ENCODE data around the gene MYO1H. TPM values are rescaled to one million over a fixed set of nuclear protein-coding genes. Genes with fewer than 3 reads are reported as not detected.

MYO1H gene
- total RNA-seq, 1 donor from 2014 or later, result not detected

DNA sequence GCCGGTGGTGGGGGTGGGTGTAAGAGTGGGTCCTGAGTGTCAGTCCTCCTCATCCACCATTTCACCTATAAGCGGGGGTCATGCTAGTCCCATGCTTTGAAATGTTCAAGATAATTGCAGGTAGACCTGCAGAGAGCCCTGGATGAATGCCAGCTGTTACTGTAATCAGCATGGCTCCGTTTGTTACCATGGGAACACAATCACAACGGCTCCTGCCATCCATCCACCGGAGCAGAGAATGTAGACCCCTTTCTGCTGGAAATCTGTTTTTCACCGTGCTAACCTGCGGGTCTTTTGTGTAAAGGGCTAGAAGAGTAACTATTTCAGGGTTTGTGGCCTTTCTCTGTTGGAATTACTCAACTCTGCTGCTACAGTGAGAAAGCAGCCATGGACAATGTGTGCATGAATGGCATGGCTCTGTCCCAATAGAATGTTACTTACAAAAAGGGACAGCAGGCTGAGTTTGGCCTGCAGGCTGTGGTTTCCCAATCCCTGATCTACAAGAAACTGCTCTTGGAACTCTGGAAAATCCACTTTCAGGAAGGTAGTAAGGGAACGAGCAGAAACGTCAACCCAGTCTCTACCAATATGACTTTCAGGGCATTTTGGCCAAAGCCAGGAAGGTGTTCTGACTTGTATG, 93.3 kb downstream of the MYO1H start:
- no peak for DNase-seq (ENCODE audit: low spot score)
- intact Hi-C loops (cut with DNase I), result no loop called here

DNA sequence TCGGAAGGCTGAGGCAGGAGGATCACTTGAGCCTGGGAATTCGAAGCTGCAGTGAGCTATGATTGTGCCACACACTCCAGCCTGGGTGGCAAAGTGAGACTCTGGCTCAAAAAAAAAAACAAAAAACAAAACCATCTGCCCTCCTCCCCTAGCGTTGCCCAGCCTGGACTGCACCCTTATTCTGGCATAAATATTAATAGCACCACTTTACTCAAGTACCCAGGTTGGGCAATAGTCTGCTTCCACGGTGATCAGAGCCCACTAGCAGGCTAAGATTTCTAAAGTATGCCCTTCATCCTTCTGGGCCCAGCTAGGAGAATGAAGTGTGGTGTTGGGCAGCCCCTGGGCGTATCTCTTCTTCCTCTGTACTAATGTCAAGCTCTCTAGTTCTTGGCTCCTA, 96.1 kb downstream of the MYO1H start:
- intact Hi-C loops (cut with DNase I), result no loop called here
- DNase-seq (ENCODE audit: low spot score), result no peak

DNA sequence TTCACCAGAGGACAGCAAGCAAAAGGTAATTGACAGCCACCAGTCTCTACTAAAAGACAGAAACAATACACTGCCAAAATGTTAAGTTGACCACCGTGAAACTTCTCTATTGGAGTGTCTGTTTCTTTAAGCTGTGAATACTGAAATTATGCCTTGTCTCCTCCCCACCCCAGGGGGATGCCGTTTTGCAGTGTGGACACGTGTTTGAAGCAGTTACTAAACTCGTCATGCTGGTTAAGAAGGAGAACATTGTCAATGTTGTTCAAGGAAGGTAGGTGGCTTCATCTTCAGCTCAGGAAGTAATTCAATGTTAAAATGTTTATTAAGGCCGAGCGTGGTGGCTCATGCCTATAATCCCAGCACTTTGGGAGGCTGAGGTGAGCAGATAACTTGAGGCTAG, 96.6 kb downstream of the MYO1H start:
- intact Hi-C loops (cut with DNase I), result no loop called here
- DNase-seq (ENCODE audit: low spot score), result no peak

DNA sequence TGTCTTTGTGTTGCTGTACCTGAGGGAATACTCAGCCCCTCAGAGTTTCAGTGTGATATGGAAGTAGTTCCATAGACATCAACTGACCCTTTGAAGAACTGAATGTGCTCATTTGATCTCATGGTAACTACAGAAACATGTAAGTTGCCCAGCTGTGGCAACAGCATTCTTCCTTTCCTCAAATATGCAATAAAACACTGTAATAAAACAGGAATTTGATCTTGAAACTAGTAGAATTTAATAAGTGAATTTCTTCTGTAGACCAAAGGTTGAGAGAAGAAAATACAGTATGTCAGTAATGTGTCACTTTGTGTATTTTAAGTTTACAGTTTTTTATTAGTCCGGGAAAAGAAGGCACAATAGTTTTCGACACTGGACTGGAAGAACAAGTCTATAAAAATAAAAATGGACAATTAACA, 97.5 kb downstream of the MYO1H start:
- DNase-seq (ENCODE audit: low spot score), result no peak
- intact Hi-C loops (cut with DNase I), result no loop called here

DNA sequence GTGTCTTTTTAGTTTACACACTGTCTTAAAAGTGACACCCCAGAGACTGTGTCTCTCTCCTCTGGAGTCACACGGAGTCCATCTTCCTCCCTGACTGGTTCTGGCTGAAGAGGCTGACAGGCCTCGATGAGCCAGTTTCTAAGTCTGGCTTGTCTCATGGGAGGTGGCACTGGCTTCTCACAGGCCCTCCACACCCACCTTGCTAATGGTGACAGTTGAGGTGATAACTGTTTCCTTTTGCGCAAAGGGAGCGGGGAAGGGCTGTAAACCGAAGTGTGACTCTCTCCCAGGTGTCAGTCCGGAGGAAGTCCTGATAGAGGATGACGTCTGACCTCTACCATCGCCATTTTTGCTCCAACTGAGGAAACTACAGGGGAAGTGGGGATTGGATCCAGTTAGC, 99.2 kb downstream of the MYO1H start:
- intact Hi-C loops (cut with DNase I), result no loop called here
- DNase-seq (ENCODE audit: low spot score), result no peak

DNA sequence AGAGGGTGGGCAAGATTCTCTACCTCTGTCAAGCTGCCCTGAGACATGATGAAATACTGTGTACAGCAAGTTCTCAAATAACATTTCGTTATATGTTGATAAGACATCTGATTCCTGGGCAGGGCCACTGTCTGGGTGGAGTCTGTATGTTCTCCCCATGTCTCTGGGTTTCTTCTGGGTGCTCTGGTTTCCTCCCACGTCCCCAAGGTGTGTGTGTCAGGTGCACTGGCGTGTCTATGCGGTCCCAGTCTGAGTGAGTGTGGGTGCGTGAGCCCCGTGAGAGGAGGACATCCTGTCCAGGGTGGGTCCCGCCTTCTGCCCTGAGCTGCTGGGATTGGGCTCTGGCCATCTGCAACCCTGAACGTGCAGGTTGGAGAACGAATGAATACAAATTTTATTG, 99.8 kb downstream of the MYO1H start:
- intact Hi-C loops (cut with DNase I), result no loop called here
- DNase-seq (ENCODE audit: low spot score), result no peak

DNA sequence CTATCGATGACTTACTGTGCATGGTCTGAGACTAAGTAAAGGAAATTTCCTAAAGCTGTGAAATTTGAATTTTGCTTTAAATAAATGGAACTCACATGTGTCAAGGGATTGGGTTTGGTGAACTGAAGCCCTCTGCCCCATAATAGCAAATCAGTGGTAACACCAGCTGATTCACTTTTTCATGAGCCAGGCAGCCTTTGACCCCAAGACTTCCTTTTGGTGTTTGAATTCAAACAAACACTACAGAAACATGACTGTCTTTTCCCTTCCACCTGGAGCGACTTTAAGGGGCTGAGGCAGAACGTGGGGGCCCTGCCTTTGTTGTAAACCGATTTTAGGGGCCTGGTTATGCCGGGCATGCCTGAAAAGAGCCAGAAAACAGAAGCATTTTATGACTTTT, 100.6 kb downstream of the MYO1H start:
- no peak for DNase-seq (ENCODE audit: low spot score)
- intact Hi-C loops (cut with DNase I), result no loop called here

DNA sequence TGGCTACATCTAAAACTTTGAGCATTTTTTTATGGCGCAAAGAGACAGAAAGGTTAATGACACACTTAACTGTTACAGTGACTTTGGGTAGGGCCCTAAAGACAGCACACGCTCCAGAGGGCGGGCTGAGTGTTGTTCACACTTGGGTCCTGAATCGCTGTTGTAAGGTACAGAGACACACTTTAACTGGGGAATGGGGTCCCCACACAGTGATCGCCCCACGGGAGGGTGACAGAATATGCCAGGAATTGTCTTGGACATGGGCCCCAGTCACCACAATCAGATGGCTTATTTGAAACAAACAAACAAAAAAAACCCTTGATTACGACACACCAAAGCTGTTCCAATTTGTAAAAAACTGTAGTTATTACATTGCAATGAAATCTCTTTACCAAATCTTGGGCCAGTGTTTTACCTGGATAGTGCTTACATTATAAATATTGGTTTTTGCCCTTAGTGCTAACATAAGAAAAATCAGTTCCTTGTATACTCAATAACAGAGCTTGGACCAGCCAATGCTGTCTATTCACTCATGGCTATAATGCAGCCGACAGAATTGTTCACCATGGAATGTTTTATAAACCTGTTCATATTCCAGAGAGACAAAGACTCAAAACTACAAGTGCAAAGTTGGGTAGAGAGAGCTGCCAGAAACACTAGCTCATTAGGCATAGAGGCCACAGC, 101.1 kb downstream of the MYO1H start:
- intact Hi-C loops (cut with DNase I), result no loop called here
- DNase-seq (ENCODE audit: low spot score), result no peak

DNA sequence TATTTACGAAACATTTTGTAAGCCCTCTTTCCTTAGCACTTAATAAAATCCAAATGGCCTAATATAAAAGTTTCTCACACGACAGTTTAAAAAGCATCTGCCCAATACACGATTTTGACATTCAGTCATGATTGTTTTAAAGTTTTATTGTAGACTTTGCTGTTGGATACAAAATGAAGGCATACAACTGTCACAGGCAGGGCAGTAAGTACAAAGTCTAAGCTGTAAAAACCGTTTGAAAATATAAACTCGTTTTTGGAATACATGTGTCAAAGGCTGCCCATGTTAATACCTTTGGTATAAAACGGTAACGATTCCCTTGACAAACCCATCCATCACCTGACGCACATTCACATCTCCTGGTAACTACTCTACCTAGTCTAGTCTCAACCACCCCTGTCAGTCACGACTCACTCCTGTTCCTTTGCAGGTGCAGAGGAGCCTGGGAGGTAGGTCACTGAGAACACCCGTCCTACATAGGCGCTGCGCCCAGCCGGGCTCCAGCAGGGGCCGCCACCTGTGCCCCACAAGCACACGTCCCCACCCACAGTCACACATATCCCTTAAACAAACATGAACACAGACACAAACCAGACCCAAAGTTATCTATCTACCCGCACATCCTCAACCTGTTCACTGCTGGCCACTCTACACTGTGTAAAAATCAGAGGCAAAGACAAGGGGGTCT, 102.3 kb downstream of the MYO1H start:
- no peak for DNase-seq (ENCODE audit: low spot score)
- intact Hi-C loops (cut with DNase I), result no loop called here

DNA sequence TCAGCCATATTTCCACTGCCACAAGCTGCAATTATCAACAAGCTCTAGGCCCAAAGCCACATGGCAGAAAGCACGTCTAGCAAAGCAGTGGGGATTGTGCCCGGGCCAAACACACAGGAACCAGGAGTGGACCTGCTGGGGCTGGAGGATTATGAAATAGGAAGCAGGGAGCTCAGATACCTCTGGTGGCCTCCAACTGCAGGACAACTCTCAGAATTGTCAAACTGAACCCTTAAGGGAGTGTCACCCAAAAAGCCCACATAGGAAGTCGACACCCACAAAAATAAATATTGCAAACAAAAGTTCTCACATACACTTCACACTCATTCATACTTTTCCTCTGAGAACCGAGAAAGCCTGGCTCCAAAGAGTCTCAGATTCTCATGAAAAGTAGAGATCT, 103.3 kb downstream of the MYO1H start:
- intact Hi-C loops (cut with DNase I), result no loop called here
- DNase-seq (ENCODE audit: low spot score), result no peak

DNA sequence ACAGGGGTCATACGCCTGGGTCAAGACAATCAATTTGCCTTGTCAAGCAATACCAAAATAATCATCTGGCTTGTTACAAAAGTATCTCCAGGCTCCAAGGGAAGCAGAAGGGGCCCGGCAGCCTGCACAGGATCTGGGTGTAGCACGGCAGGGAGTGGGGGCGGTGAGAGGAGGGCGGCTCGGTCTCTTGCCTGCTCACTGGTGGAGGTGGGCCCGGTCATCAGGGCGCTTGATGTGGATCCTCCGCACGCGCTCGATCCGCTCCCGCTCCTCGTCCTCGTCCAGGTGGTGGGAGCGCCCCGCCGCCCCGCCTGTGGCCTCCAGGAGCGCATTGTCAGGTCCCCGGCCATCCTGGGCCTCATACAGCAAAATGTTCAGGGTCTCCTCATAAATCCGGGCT, 103.7 kb downstream of the MYO1H start:
- intact Hi-C loops (cut with DNase I), result no loop called here
- no peak for DNase-seq (ENCODE audit: low spot score)

DNA sequence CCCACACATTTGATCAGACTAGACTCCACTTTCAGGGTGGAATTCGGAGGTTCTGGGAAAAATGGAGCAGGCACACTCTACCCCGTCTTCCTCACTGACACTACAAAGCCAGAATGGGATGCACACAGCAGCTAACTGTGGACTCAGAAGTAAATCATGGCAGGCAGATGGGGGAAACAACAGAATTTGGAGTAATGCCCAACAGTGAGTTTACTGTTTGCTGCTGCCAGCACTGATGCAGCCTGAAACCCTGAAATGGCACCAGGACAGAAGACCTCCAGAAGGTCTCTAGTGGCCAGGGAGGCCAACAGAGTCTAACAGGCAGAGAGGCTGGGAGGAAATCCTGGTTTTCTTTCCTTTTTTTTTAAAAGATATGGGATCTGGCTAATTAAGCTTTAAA, 104.8 kb downstream of the MYO1H start:
- intact Hi-C loops (cut with DNase I), result no loop called here
- no peak for DNase-seq (ENCODE audit: low spot score)

DNA sequence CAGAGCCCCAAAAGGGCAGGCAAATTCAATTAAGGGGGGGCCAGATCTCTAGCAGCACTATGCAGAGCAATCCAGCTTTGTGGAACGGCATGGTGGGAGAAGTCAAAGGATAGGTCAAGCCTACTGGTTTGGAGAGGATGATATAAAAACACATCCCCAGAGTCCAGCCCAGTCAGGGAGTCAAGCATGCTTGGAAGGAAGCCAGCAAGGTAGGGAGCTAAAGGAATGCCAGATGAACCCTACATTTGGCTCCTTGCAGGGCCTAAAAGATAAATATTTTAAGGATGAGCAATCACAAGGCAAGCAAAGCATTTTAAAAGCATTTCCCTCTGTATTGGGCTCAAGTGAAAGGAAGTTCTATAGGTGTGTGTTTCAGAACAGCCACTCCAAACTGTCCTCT, 108.0 kb downstream of the MYO1H start:
- intact Hi-C loops (cut with DNase I), result no loop called here
- DNase-seq (ENCODE audit: low spot score), result no peak

DNA sequence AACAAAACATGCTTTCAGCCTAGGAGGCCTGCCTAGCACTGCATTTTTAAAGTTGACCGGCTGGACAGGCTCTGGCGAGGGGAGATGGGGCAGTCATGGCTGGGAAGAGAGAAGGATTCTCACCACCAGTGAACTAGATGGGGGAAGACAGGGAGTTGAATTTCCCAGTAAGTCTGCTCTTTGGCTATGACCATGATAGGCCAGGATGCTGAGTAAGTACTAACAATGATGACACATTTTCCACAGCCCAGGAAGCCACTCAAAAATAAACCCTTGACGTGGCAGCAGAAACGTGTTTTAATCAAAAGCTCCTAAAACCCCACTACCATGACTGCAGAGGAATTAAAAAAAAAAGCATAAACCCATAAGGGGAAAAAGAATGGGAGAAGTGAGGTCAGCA, 110.4 kb downstream of the MYO1H start:
- intact Hi-C loops (cut with DNase I), result no loop called here
- no peak for DNase-seq (ENCODE audit: low spot score)

DNA sequence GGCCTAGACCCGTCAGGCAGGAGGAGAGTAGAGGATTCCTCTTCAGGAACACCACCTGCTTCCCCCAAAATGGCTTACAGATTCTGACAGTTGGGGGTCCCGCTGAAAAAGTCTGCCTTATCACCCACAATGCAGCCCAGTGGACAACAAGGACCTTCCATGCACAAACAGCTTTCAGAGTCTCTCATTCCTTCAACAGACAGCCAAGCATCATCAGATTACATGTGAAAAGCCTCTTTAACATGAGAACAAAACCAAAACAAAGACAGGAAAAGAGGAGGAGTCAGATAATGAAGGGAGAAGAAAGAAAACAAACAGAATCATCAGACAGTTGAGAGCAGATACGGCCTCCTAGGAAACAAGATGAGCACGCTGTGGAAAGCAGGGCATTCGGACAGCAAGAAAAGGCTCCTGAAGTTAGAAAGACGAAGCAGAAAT, 111.1 kb downstream of the MYO1H start:
- intact Hi-C loops (cut with DNase I), result no loop called here
- no peak for DNase-seq (ENCODE audit: low spot score)

DNA sequence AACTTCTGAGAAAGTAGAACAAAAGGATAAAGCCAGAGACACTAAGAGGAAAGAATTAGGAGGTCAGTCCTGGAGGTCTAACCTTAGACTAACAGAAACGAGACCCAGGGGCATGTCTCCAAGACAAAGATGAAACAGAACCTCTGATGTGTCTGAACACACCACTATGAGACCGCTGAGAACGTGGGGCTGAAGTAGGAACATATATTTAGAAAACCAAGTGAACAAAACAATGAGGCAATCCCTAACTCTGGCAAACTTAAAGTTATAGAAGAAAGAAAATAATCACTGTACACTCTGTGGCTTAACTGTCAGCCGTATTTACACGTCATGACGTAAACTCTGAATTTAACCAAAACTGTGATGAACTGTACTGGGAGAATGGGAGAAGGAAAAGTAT, 111.5 kb downstream of the MYO1H start:
- intact Hi-C loops (cut with DNase I), result no loop called here
- DNase-seq (ENCODE audit: low spot score), result no peak

DNA sequence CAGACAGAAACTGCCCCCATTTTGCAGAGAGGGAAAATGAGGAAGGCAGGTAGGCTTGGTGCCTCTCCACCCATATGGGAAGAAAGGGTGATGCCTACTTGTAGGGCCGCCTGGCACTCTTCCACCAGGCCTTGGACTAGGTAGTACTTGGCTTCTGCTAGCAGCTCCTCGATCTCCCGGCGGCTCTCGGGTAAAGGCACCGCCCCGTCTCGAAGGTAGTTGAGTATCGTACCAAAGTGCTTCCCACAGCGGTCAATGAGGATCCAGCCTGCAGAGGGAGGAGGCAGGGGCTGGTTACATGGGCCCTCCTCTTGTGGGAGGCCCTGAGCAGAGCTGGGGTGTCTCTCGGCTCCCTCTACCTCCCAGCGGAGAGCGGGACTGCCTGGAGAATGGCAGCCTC, 112.8 kb downstream of the MYO1H start:
- intact Hi-C loops (cut with DNase I), result no loop called here
- no peak for DNase-seq (ENCODE audit: low spot score)

DNA sequence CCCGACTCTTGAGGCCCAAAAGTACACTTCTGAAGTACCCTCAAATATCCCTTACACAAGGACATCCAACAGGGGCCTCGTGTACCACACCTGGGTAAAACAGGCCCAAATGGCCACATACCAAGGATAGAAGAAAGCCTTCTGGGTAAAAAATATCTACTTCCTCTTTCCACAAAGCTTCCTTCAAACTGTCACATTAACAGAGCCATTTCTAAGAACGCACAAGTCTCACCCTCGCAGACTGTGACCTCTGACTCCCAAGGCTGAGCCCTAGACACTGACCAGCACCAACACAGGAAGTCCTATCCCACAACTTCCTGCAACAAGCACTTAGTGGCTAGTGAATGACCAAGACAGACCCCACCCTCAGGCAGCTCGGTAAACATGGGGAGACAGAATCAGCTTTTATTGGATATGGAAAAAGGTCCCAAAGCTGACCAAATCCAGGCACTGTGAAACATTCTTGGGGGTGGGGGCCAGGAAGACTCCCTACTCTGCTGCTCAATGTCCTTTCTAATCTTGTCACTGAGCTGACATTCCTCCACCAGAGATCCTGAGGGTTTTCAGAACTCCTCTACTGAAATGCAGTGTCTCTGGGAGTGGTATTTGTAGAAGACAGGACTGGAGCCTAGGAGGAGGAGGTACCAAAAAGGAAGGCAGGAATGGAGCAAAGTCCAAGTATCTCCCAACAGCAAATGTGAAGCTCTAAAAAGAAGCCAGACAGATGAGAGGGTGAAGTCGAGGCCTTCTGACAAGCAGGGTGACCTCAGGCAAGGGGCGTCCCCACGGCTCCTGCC, 113.5 kb downstream of the MYO1H start:
- DNase-seq (ENCODE audit: low spot score), result no peak
- intact Hi-C loops (cut with DNase I), result no loop called here

DNA sequence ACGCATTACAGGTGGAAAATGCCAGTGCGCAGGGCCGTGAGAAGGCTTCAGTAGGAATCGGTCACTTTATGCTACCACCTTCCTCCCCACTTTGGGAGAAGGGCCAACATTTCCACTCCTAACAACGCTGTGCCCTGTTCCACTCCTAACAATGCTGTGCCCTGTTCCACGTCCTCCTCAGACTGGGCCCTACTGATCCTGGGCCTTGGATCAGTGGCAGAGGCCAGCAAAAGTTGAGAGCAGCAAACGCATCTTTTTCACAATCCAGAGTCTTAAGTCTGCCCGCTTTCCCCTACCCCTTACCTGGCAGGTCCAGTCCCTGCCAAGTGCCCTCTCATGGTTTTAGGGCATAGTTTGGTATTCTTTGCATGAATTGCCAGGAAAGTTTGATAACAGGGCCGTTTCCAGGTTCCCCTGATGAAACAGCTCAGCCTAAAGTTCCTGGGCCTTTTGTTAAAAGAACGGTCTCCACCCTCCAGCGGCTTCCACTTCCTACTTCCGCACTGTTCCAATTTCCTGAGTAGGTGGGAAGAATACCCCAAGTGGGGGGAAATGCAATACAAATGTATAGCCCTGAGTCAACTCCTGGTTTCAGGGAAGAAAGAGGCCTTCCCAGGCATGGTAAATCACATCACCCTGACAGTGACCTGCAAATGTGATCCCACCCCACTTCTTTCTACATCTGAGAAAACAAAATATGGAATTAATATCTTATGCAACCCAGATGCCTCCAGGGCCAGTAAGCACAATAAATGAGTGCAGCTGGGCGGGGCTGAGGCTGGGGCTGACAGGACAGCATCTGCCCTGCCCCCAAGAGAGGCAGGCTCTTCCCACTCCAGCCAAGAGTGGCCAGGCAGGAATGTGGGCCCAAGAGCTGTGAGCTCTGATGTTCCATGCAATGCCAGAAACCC, 114.4 kb downstream of the MYO1H start:
- peak; percentile 93 for DNase-seq (ENCODE audit: low spot score)
- intact Hi-C loops (cut with DNase I), result no loop called here
